Right ventricle myocardium superior (tissue), 1 donor: ENCODE measurements around the gene UBE2Q2. TPM values are rescaled to one million over a fixed set of nuclear protein-coding genes. Genes with fewer than 3 reads are reported as not detected.
"Not testable (repeated sequence)": the region's sequence is repeated elsewhere in the genome, so short reads cannot be mapped to it uniquely, and the experiment has no call there.

Experiments
- ATAC-seq: fragments of 200-7000 bp; cut with Tn5 transposase; one replicate; pipeline ENCODE4 v1.9.1; 2020; ENCODE audit warnings: mild to moderate bottlenecking; ENCODE audit not compliant: poor library complexity
- DNase-seq: peaks from one replicate; pipeline ENCODE4 v3.0.0-alpha.2; 2020
- intact Hi-C: fragments of 100-400 bp; cut with DNase I; formaldehyde crosslinking; loops from one replicate; pipeline ENCODE4 v1.11.2; 2022
- total RNA-seq: library from RNA; stranded (reverse); fragmentation: NEBNext Ultra II Directional; extraction: Animal tissue kit (Norgen Biotek cat#: 25700); gene quantifications from one replicate; pipeline ENCODE4 v1.2.1, GENCODE V29; 2021
- donor health status: DM: no; HTN: yes; CAD: no; lungs with severe emphysema.

UBE2Q2 gene
- total RNA-seq, 1 donor from 2014 or later = 21.1 TPM

DNA sequence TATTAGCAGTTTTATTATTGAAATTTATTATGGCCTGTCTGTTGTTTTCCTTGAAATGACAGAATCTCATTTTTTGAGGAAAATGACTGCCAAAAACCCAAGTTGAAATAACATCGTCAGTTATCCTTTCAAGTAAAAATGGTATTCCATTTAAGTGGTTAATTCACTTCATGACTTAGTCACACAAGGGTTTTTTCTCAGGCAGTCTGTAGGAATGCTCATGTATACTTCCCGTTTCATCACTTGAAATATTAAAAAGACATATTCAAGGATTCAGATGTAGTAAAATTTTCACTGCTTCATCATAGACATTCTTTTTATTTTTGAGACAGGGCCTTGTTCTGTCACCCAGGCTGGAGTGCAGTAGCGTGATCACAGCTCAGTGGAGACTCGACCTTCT, 8.3 kb downstream of the UBE2Q2 start:
- intact Hi-C loops, ATAC-seq: not testable (repeated sequence)

DNA sequence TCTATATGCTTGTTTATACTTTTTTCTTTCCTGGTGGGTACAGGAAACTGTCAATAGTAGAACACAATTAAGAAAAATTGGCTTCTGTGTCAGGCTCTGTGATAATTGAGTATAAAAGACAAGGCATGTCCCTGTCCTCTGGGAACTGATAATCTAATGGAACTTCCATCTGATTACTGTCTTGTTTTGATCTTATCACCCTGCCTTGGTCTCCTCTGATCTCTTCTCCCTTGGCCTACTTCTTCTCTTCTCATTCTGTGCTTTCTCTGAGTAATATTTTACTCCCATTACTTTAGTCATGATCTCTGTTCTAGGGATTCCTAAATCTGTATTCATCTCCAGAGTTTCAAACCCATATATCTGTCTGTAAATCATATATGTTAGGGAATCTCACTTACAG, 14.6 kb downstream of the UBE2Q2 start:
- ATAC-seq (no peak), DNase-seq (no peak)
- intact Hi-C loops = no loop called here

More for the DNA sequence above, 8.3 kb downstream of the UBE2Q2 start:
- DNase-seq = not testable (repeated sequence)

DNA sequence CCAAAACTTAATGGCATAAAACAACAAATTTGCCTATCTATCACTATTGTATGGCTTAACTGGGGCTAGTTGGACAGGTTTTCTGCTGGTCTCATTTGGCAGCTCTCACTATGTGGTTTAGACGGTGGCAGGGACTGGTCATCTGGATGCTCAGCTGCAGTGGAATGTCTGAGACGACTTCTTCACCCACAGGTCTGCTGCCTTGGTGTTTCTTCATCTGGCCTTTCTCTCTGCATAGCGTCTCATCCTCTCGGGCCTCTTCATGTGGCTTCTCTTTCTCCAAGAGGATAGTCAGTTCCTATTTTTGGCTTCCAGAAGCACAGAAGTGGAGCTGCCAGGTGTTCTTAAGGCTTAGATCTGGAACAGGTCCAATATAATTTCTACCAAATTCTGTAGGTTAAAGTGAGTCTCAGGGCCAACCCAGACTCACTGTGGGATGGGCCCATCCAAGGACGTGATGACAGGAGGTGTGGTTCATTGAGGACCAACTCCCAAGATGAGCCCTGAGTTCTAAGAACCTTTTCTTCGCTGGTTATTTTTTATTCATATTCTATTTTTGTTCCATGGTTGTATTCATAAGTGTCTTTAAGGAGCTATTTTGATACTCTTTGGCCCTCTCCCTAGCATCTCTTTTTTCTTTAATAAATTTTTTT, 18.6 kb downstream of the UBE2Q2 start:
- intact Hi-C loops = no loop called here
- ATAC-seq (no peak), DNase-seq (no peak)

DNA sequence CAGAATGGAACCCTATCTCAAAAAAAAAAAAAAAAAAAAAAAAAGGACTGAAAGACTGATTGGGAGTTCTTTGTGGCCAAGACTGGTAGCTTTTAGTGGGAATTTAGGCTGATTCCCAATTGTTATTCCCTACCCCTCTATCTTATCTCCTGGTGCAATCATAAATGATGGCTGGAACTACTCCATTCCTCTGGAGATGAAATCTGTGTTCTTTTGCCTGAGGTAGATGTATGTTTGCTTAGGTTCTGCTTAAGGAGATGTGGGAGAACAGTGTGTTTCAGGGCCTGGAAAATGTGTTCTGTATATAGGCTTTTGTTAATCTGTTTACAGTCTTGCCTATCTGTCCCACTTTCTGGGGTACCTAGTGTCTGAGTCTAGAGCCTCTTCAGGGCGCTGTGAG, 19.5 kb downstream of the UBE2Q2 start:
- intact Hi-C loops = no loop called here
- ATAC-seq = no peak
- no peak for DNase-seq

DNA sequence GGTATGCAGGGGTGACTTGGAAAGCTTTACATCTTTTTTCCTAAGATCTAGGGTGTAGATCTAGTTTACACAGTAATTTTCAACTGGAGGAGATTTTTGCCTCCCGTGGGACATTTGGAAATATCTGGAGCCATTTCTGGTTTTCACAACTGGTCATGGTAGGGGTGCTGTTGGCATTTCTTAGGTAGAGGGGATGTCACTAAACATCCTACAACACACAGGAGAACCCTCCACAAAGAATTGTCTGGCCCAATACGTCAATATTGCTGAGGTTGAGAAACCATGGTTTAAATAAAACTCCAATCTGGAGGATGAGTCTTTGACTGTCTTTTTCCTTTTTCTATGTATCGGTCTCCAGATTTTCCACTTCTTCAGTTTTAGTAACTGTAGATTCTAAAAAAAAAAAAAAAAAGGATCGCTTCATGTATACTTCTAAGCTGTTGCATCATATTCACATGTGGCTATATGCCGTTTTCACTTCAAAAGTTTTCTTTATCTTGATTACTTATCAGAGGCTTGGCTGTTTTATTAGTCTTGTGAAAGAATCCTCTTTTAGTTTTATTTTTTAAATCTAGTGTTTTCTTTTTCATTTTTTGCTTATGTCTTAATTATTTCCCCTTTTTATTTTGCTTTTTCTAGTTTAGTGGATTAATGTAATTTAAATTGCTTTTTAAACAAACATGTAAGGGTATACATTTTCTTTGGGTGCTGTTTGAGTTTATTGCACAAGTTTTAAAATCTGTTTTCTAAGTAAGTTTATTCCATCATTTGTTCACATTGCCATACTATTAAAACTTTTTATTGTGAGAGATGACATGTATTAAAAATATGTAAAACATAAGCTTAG, 21.2 kb downstream of the UBE2Q2 start:
- ATAC-seq = no peak
- intact Hi-C loops = no loop called here
- DNase-seq = no peak

DNA sequence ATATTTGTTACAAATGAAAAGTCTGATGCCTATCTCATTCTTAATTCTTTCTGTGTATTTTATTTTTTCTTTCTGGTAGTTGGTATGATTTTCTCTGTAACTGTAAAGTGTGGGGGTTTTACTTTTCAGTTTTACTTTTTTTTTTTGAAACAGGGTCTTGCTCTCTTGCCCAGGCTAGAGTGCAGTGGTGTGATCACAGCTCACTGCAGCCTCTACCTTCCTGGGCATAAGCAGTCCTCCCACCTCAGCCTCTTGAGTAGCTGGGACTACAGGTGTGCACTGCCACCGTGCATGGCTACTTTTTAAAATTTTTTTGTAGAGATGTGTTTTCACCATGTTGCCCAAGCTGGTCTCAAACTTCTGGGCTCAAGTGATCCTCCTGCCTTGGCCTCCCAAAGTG, 22.8 kb downstream of the UBE2Q2 start:
- ATAC-seq, DNase-seq, intact Hi-C loops: not testable (repeated sequence)

DNA sequence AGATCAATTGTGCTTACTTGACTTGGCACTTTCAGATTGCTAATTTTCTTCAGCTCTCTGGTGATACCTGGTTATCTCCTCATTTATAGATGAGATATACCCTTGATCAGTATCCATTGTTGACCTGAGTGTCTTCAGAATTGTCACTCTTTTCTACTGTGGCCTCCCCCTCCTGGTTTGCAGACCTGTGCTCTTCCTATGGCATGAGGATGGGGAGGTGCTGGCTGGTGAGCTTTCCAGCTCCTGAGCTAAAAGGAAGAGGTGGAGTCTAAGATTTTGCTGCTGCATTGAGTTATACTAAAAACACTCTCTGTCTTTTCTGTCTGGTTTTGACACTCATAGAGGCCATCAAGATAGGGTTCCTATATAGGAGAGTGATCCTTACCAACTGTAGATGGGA, 23.7 kb downstream of the UBE2Q2 start:
- intact Hi-C loops = no loop called here
- ATAC-seq (no peak), DNase-seq (no peak)

DNA sequence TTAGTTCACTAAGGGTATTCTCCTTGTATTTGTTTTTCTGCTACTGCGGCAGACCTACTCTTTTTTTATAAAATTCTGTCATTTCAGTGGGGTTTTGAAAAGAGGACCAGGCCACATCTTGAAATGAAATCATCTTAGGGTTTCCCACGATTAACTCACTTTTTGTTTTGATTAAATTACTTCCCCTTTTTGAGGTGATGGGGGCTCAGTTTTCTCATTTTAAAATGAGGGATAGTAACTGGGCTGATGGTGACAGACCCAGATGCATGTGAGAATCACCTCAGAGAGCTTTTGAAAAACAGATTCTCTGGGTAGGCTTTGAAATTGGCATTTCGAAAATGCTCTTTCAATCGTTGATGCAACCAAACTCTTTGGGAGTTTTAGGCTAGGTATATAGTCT, 24.2 kb downstream of the UBE2Q2 start:
- DNase-seq (no peak), ATAC-seq (no peak)
- intact Hi-C loops = no loop called here

DNA sequence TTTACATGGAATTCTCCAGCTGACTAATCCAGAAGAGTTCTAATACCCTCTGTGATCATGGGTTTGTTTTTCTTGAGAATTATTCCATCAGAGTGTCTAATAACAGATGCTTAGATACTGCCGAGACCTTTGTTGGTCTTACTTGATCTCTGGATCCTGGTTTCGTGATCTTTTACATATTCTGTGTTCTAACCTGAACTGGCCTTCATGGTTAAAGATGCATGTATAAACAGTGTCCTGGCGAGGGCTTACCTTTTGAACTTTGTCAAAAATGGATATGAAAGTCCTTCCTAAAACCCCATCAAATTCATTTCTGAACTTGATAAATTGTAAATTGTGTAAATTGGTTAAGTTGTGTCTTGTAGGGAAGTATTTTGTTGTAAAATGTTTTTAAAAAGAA, 24.8 kb downstream of the UBE2Q2 start:
- ATAC-seq (no peak), DNase-seq (no peak)
- intact Hi-C loops = no loop called here

DNA sequence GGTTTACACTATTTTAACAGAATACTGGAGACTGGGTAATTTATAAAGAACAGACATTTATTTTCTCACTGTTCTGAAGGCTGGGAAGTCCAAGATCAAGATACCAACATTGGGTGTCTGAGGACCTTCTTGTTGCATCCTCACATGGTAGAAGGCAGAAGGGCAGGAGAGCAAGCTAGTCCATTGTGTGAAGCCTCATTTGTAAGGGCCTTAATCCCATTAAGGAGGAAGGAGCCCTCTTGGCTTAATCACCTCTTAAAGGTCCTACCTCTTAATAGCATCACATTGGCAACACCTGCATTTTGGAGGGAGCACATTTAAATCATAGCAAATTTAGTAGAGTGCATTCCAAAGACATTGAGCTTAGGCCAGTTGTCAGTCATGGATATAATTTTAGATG, 26.2 kb downstream of the UBE2Q2 start:
- intact Hi-C loops = no loop called here
- DNase-seq (no peak), ATAC-seq (no peak)

DNA sequence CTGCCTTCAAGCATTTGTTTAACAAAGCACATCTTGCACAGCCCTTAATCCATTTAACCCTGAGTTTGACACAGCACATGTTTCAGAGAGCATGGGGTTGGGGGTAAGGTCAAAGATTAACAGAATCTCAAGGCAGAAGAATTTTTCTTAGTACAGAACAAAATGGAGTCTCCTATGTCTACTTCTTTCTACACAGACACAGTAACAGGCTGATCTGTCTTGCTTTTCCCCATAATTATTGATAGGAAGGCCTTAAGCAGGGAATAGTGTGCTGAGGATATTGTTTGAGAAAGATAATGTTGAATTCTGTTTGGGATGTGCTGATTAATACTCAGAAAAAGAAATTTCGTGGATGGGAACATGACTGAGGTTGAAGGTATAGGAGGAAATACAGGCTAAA, 28.3 kb downstream of the UBE2Q2 start:
- intact Hi-C loops, DNase-seq, ATAC-seq: not testable (repeated sequence)

DNA sequence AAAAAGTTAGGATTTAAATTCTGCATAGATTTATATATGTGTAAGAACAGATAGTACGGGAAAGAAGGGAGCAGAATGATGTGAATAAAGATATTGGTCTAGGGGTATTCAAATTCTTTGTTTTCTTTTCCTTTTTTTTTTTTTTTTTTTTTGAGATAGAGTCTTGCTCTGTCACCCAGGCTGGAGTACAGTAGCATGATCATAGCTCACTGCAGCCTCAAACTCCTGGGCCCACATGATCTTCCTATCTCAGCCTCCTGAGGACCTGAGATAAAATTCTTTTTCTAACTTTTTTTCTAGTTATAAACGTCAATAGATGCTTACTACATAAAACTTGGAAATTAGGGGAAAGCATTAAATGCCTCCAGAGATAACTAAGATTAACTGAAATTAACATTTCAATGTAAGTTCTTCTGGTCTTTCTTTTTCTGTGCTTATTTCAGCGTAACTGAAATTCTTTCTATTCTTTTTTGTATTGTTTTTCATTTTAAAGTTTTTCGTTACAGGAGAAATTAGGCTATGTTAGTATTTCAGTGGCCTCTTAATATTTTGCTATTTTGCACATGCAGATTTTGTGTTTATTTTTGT, 29.2 kb downstream of the UBE2Q2 start:
- no peak for ATAC-seq
- DNase-seq = no peak
- intact Hi-C loops = no loop called here

DNA sequence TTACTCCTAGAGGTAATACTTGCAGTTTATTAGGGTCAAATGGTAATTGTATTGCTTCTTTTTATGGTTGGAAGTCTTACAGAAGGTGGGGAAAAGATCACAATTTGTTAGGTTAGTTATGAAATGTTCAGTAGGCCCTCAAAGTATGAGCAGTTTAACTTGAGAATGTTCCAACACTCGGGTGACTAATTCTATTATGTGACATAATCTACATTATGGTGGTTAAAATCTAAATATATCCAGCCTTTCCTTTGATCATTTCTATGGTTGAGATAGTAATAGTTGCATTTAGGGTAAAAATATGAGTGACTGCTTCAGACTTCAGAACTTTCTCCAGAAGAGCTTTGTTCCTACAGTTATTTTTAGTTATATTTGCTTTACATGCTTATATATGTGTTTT, 40.8 kb downstream of the UBE2Q2 start:
- intact Hi-C loops = no loop called here
- ATAC-seq = no peak
- no peak for DNase-seq

DNA sequence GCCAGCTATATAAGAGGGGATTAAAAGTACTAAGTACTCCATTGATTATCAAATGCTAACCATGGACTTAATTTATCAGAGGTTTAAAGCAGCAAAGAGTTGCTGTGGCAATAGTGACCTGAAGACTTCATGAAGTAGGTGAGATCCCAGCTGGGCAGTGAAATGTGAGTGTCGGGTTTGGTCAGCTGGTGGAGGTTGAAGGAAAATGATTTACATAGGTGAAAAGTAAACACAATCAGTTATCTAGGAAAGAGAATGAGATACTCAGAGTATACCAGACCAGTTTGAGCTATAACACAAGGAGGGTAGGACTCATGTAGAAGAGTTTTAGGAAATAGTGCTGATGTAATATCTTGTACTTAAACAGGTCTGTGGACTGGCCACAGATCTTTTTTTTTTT, 43.9 kb downstream of the UBE2Q2 start:
- DNase-seq (no peak), ATAC-seq (no peak)
- intact Hi-C loops = no loop called here

DNA sequence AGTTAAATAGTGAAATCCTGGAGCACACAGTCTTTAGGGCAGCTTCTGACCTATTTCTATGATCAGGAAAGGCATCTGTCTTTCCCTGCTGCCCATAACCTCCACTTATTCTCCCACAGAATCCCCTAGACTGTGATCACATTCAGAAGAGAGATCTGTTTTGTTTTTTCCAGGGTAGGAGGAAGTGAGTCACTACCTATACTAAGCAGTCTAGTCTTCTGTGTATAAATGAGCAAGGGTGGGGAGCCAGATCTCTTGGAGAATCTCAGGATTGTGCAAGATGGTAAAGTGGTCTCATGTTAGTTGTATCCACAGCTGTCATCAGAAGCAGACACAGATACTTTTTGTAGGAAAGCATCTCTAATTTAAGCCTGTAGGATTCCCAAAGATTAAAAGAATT, 48.6 kb downstream of the UBE2Q2 start:
- DNase-seq = no peak
- ATAC-seq = no peak
- intact Hi-C loops = no loop called here

DNA sequence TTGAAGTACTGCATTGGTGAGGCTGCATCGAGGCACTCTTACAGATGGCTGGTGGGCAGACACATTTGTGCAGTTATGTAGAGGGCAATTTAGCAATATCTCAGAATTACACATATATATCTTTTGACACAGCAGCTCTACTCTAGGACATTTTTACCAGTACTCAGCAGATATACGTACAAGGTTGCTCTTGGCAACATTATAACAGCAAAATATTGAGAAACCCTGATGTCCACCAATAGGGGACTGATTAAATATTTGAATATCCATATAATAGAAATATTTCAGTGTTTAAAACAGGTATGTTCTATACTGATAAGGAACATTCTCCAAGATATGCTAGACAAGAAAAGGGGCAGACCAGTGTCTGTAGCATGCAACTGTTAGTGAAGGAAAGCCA, 52.5 kb downstream of the UBE2Q2 start:
- no peak for DNase-seq
- intact Hi-C loops = no loop called here
- no peak for ATAC-seq

DNA sequence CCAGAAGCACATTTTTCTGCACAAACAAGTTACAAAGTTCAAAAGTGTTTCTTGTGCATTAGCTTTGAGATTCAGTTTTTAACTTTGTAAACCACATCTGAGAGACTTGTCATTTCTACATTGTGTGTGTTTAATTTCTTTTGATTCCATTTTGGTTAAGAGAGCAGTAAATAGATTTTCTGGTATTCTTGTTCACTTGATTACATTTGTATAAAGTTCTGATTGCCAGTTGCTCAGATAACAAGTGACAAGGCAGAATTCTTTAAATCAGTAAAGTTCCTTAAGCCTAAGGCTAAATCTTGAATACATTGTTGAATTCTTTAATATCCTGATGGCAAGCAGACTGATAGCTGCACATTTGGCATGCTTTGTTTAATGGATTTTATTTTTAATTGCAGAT, 57.3 kb downstream of the UBE2Q2 start:
- intact Hi-C loops = no loop called here
- DNase-seq (no peak), ATAC-seq (no peak)

DNA sequence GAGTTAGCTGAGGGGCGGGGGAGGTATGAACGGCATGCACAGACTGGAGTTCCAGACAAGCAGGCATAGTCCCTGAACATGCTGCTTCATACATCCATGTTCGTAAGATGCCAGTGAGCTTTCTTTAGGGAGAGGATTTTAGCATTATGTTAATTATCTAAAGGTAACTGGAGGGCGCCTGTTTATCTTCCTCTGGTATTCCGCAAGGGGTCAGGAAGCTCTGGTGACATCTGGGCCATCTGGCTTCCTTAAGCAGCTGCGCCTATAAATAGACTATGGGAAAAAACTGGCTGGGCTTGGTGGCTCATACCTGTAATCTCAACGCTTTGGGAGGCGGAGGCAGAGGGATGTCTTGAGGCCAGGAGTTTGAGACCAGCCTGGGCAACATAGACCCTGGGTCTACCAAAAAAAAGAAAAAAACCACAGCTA, 58.9 kb downstream of the UBE2Q2 start:
- ATAC-seq = peak; percentile 28
- intact Hi-C loops = no loop called here

DNA sequence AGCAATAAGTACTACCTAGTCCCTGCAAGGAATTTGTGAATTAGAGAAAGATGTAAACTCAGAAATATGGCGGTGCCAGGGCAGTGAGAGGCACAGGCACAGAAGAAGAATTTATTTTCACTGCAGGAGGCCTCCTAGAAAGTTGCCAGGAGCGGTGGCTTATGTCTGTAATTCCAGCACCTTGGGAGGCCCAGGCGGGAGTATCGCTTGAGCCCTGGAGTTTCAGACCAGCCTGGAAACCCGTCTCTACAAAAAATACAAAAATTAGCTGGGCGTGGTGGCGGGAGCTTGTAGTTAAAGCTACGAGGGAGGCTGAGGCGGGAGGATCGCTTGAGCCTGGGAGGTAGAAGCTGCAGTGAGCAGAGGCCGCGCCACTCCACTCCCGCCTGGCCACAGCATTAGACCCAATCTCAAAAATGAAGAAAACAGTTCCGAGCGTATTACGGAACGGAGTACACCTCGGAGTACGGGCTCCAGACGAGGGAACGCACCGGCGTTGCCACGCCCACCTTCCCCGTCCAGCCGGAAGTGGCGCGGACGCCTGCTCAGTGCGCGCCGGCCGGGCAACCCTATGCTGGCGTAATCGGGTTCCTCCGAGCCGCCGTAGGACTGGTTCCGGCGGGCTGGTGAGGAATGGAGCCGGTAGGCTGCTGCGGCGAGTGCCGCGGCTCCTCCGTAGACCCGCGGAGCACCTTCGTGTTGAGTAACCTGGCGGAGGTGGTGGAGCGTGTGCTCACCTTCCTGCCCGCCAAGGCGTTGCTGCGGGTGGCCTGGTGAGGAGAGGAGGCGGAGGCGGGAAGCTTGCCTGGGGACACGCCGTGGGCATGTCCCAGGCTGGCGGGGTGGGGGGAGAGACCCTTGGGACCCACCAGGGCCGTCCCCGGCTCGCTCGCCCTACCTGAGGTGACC, 60.3 kb downstream of the UBE2Q2 start, which contains the start of gene FBXO22:
TSS of gene FBXO22 (plus strand) at position 548 of the 909 bp plus-strand sequence. CDS start at position 634, 86 bp downstream.
- DNase-seq (peak; percentile 95), ATAC-seq (peak; percentile 99)
- intact Hi-C loops = no loop called here

More for the DNA sequence above, 58.9 kb downstream of the UBE2Q2 start:
- DNase-seq = no peak
